Adrenal gland (tissue), 5 donors: Measurements from ENCODE around the gene SMIM1.

Experiments used
- POLR2A ChIP-seq, 2 donors: fragments of 450-650 bp; IDR thresholded peaks; one replicate each; pipeline ENCODE4 v1.6.1; 2017; ENCODE audit warnings: antibody characterized with exemption in 2 of 2, mild to moderate bottlenecking in 2 of 2, moderate library complexity in 1 of 2
- TF ChIP-seq, protein P1 (sequence below), 6 experiments: fragments of 450-650 bp in 4 of 6; fragments of 200-600 bp in 2 of 6; sonication (generic) in 1 of 6; IDR thresholded peaks; 1 replicate in 5 of 6; 2 replicates in 1 of 6; pipeline versions ENCODE4 v1.5.1 to v1.8.0; 2016 to 2021; ENCODE audit warnings: antibody characterized with exemption in 6 of 6, mild to moderate bottlenecking in 2 of 6, moderate library complexity in 1 of 6
- donor health status: DM: no; HTN: no; CAD: no.

DNA sequence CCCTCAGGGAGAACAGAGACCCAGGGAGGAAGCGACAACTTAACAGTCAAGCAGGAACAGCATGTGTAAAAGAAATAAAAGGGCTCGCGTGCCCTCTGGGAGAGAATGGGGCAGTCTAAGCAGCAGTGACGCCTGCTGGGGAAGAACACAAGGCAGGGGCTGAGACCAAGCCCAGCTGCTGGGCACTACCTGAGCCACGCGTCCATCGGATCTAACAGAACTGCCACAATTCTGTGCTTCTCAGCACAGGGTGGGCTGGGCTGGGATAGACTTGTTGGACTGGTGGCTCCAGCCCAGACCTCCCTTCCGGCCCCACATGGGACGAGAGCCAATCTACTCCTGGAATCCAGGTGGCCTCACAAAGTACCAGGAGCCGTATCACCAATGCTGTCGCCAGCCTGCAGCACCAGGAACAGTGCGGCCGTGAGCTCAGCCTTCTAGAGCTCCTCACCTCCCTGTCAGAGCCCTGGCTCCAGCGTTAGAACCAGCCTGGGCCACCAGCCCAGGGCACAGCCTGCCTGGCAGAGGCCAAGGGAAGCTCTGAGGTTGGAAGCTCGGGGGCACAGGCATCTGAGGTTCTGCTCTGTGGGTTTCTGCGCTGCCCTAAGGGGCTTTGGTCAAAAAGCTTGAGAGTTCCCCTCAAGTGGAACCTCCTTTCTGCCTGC lies 16.3 kb downstream of the SMIM1 start:
- TF ChIP-seq, protein P1, sequence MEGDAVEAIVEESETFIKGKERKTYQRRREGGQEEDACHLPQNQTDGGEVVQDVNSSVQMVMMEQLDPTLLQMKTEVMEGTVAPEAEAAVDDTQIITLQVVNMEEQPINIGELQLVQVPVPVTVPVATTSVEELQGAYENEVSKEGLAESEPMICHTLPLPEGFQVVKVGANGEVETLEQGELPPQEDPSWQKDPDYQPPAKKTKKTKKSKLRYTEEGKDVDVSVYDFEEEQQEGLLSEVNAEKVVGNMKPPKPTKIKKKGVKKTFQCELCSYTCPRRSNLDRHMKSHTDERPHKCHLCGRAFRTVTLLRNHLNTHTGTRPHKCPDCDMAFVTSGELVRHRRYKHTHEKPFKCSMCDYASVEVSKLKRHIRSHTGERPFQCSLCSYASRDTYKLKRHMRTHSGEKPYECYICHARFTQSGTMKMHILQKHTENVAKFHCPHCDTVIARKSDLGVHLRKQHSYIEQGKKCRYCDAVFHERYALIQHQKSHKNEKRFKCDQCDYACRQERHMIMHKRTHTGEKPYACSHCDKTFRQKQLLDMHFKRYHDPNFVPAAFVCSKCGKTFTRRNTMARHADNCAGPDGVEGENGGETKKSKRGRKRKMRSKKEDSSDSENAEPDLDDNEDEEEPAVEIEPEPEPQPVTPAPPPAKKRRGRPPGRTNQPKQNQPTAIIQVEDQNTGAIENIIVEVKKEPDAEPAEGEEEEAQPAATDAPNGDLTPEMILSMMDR (IDR thresholded peaks at IDR 0.05), result no peak
- TF ChIP-seq POLR2A (IDR thresholded peaks at IDR 0.05), result no peak
